Natural killer cell (primary cell): ENCODE results near the gene SPRING1. TPM values are rescaled to one million over a fixed set of nuclear protein-coding genes. Genes with fewer than 3 reads are reported as not detected.

Experiments used
- ATAC-seq, 3 donors: fragments of 150-1000 bp in 2 of 3; fragments of 200-7000 bp in 1 of 3; cut with Tn5 transposase; 1 replicate in 1 of 3; 2 replicates in 2 of 3; pipeline ENCODE4 v1.10.0; 2021; ENCODE audit warnings: mild to moderate bottlenecking in 2 of 3, moderate library complexity in 2 of 3
- DNase-seq, 2 donors: peaks; one replicate each; pipeline versions ENCODE4 v3.0.0 to v3.0.0-alpha.2; 2013 to 2021; ENCODE audit warnings: mixed read lengths in 1 of 2
- H3K27ac ChIP-seq: one replicate; pipeline ENCODE4 v1.5.1; 2013; ENCODE audit warnings: mild to moderate bottlenecking, low read length
- H3K27me3 ChIP-seq: one replicate; pipeline ENCODE4 v1.6.1; 2013; ENCODE audit warnings: low read length; ENCODE audit not compliant: control insufficient read depth, insufficient read depth
- H3K36me3 ChIP-seq: one replicate; pipeline ENCODE4 v1.6.1; 2013; ENCODE audit warnings: low read length; ENCODE audit not compliant: control insufficient read depth, insufficient read depth
- H3K4me1 ChIP-seq: one replicate; pipeline ENCODE4 v1.6.1; 2013; ENCODE audit warnings: low read length; ENCODE audit not compliant: control insufficient read depth, insufficient read depth
- H3K4me3 ChIP-seq: one replicate; pipeline ENCODE4 v1.5.1; 2013; ENCODE audit warnings: low read length
- H3K9me3 ChIP-seq: one replicate; pipeline ENCODE4 v1.6.1; 2013; ENCODE audit warnings: low read length; ENCODE audit not compliant: control insufficient read depth, insufficient read depth
- H3K27ac Mint-ChIP-seq, 2 donors: one replicate each; pipeline ENCODE4 v1.8.0; 2022; ENCODE audit warnings: mild to moderate bottlenecking in 2 of 2, mixed read lengths in 2 of 2, moderate library complexity in 1 of 2
- H3K27me3 Mint-ChIP-seq, 2 donors: one replicate each; pipeline ENCODE4 v1.8.0; 2022; ENCODE audit warnings: low read depth in 2 of 2, mixed read lengths in 2 of 2
- H3K36me3 Mint-ChIP-seq: one replicate; pipeline ENCODE4 v1.8.0; 2022; ENCODE audit warnings: mixed read lengths
- H3K4me1 Mint-ChIP-seq, 2 donors: one replicate each; pipeline ENCODE4 v1.8.0; 2022; ENCODE audit warnings: mixed read lengths in 2 of 2
- H3K4me3 Mint-ChIP-seq: one replicate; pipeline ENCODE4 v1.8.0; 2022; ENCODE audit warnings: mild to moderate bottlenecking, moderate library complexity, mixed read lengths
- H3K9me3 Mint-ChIP-seq, 2 donors: one replicate each; pipeline ENCODE4 v1.8.0; 2022; ENCODE audit warnings: mixed read lengths in 2 of 2
- CTCF ChIP-seq: fragments of 200-600 bp; IDR thresholded peaks from one replicate; pipeline ENCODE4 v1.8.0; 2022; ENCODE audit warnings: antibody characterized with exemption
- WGBS: methylation state at CpG from one replicate; pipeline ENCODE4 v1.1.7; 2013; ENCODE audit warnings: missing lambda C conversion rate; ENCODE audit not compliant: insufficient coverage; 5-methylcytosine and 5-hydroxymethylcytosine counted together
- intact Hi-C: fragments of 100-400 bp; cut with micrococcal nuclease; formaldehyde crosslinking; loops from one replicate; pipeline ENCODE4 v1.14.2; 2022
- total RNA-seq, 4 donors: library from RNA; stranded (reverse); fragments of 120-200 nt in 1 of 4; gene quantifications; one replicate each; pipeline versions ENCODE4 v1.2.3 to v1.2.4, GENCODE V29; 2013 to 2022

SPRING1 gene
- total RNA-seq, 3 donors from 2014 or later (not counting 1 experiment from before 2014, with no cell fraction given) = 24.4 to 37.2 (median 30.4) TPM

- no peaks in the 10 kb centered on the region for H3K9me3 ChIP-seq
- TF ChIP-seq CTCF = no peak
- H3K4me1 Mint-ChIP-seq = peaks cover 0 to 4% of the 10 kb centered on the region in 2 donors
- ATAC-seq (no peak), DNase-seq (no peak)
- intact Hi-C loops = no loop called here
- no peak overlapping the region for H3K27ac Mint-ChIP-seq
- H3K27me3 Mint-ChIP-seq = peaks cover 34 to 47% of the 10 kb centered on the region in 2 donors
- H3K4me3 ChIP-seq = no peak overlapping the region
- H3K27ac ChIP-seq = no peak overlapping the region
- peaks cover 3% of the 10 kb centered on the region for H3K4me1 ChIP-seq
- WGBS = 35% methylated on average over 1 of the region's 3 CpGs
- no peaks in the 10 kb centered on the region for H3K27me3 ChIP-seq
- no peaks in the 10 kb centered on the region for H3K36me3 ChIP-seq
- H3K36me3 Mint-ChIP-seq = no peaks in the 10 kb centered on the region
- H3K9me3 Mint-ChIP-seq = no peaks in the 10 kb centered on the region
- H3K4me3 Mint-ChIP-seq = no peak overlapping the region
Observed at GRCh38 chr12:116692605-116693004, 45.3 kb downstream of the SPRING1 start.

GRCh38 chr12:116691636-116692035, 46.2 kb downstream of the SPRING1 start:
- Mint-ChIP-seq H3K27me3 (peaks cover 37 to 46% of the 10 kb centered on the region in 2 donors), H3K36me3 (no peaks in the 10 kb centered on the region), H3K4me3 (no peak overlapping the region), H3K4me1 (peaks cover 0 to 4% of the 10 kb centered on the region in 2 donors), H3K9me3 (no peaks in the 10 kb centered on the region), H3K27ac (no peak overlapping the region)
- no peak for DNase-seq
- H3K36me3 ChIP-seq = no peaks in the 10 kb centered on the region
- no peak overlapping the region for H3K4me3 ChIP-seq
- H3K4me1 ChIP-seq = peaks cover 3% of the 10 kb centered on the region
- 65% methylated on average over 4 of the region's 4 CpGs for WGBS
- H3K9me3 ChIP-seq = no peaks in the 10 kb centered on the region
- H3K27me3 ChIP-seq = no peaks in the 10 kb centered on the region
- intact Hi-C loops = no loop called here
- ATAC-seq = no peak
- H3K27ac ChIP-seq = no peak overlapping the region
- no peak for TF ChIP-seq CTCF

GRCh38 chr12:116691205-116691604, 46.7 kb downstream of the SPRING1 start:
- Histone ChIP-seq H3K27ac (no peak overlapping the region), H3K9me3 (no peaks in the 10 kb centered on the region), H3K27me3 (no peaks in the 10 kb centered on the region), H3K36me3 (no peaks in the 10 kb centered on the region), H3K4me3 (no peak overlapping the region), H3K4me1 (peaks cover 3% of the 10 kb centered on the region)
- Mint-ChIP-seq H3K27ac (no peak overlapping the region), H3K9me3 (no peaks in the 10 kb centered on the region), H3K4me3 (no peak overlapping the region), H3K27me3 (peaks cover 33 to 42% of the 10 kb centered on the region in 2 donors), H3K36me3 (no peaks in the 10 kb centered on the region), H3K4me1 (peaks cover 0 to 4% of the 10 kb centered on the region in 2 donors)
- intact Hi-C loops = no loop called here
- ATAC-seq = no peak
- 99% methylated on average over 7 of the region's 7 CpGs for WGBS
- TF ChIP-seq CTCF = no peak
- no peak for DNase-seq

GRCh38 chr12:116689979-116690744, 47.7 kb downstream of the SPRING1 start:
- H3K9me3 ChIP-seq = no peaks in the 10 kb centered on the region
- no peak overlapping the region for H3K4me3 ChIP-seq
- H3K36me3 Mint-ChIP-seq = no peaks in the 10 kb centered on the region
- H3K9me3 Mint-ChIP-seq = no peaks in the 10 kb centered on the region
- H3K4me1 ChIP-seq = peaks cover 3% of the 10 kb centered on the region
- H3K27me3 Mint-ChIP-seq = peaks cover 29 to 31% of the 10 kb centered on the region in 2 donors
- no peak overlapping the region for H3K27ac Mint-ChIP-seq
- H3K27me3 ChIP-seq = no peaks in the 10 kb centered on the region
- peaks cover 0 to 4% of the 10 kb centered on the region in 2 donors for H3K4me1 Mint-ChIP-seq
- intact Hi-C loops = no loop called here
- no peak for TF ChIP-seq CTCF
- ATAC-seq (no peak), DNase-seq (no peak)
- no peaks in the 10 kb centered on the region for H3K36me3 ChIP-seq
- no peak overlapping the region for H3K4me3 Mint-ChIP-seq
- H3K27ac ChIP-seq = no peak overlapping the region
- 66% methylated on average over 8 of the region's 8 CpGs for WGBS
